KMS-11 (cell line): Measurements from ENCODE around the gene PKNOX1.

Experiments used
- H2AFZ ChIP-seq: fragments of 200-600 bp; sonication (generic); 2 replicates; pipeline ENCODE4 v1.6.1; 2016; ENCODE audit warnings: antibody characterized with exemption, mixed run types, low read depth
- H3K27ac ChIP-seq: fragments of 200-600 bp; sonication (generic); 2 replicates; pipeline ENCODE4 v1.6.1; 2016; ENCODE audit warnings: mild to moderate bottlenecking, mixed run types
- H3K27me3 ChIP-seq: fragments of 200-600 bp; sonication (generic); 2 replicates; pipeline ENCODE4 v1.6.1; 2017; ENCODE audit warnings: mild to moderate bottlenecking, low read depth, mixed run types, moderate library complexity; ENCODE audit not compliant: insufficient read depth
- H3K36me3 ChIP-seq: fragments of 200-600 bp; sonication (generic); 2 replicates; pipeline ENCODE4 v1.6.1; 2017; ENCODE audit warnings: mild to moderate bottlenecking, mixed run types; ENCODE audit not compliant: insufficient read depth
- H3K4me1 ChIP-seq: fragments of 200-600 bp; sonication (generic); 2 replicates; pipeline ENCODE4 v1.6.1; 2016; ENCODE audit warnings: mild to moderate bottlenecking, low read depth, mixed run types; ENCODE audit not compliant: poor library complexity, severe bottlenecking
- H3K4me2 ChIP-seq: fragments of 200-600 bp; sonication (generic); 2 replicates; pipeline ENCODE4 v1.7.0; 2016; ENCODE audit warnings: mild to moderate bottlenecking, mixed run types
- H3K4me3 ChIP-seq: fragments of 200-600 bp; sonication (generic); IDR thresholded peaks from 2 replicates; pipeline ENCODE4 v1.6.1; 2017; ENCODE audit warnings: low read depth, low read length, mixed read lengths; ENCODE audit not compliant: insufficient read depth
- H3K79me2 ChIP-seq: fragments of 200-600 bp; sonication (generic); 2 replicates; pipeline ENCODE4 v1.6.1; 2016; ENCODE audit warnings: low read depth, mixed run types; ENCODE audit not compliant: insufficient read depth
- H3K9ac ChIP-seq: fragments of 200-600 bp; sonication (generic); 2 replicates; pipeline ENCODE4 v1.6.1; 2016; ENCODE audit warnings: mild to moderate bottlenecking, mixed run types
- H4K20me1 ChIP-seq: fragments of 200-600 bp; sonication (generic); 2 replicates; pipeline ENCODE4 v1.6.1; 2016; ENCODE audit warnings: mild to moderate bottlenecking, mixed run types; ENCODE audit not compliant: insufficient read depth
- CTCF ChIP-seq: fragments of 200-600 bp; sonication (generic); conservative IDR thresholded peaks from 2 replicates; pipeline ENCODE4 v1.6.1; 2017; ENCODE audit warnings: low read depth, mild to moderate bottlenecking, antibody characterized with exemption, low read length, moderate library complexity, mixed read lengths

PKNOX1 gene

DNA sequence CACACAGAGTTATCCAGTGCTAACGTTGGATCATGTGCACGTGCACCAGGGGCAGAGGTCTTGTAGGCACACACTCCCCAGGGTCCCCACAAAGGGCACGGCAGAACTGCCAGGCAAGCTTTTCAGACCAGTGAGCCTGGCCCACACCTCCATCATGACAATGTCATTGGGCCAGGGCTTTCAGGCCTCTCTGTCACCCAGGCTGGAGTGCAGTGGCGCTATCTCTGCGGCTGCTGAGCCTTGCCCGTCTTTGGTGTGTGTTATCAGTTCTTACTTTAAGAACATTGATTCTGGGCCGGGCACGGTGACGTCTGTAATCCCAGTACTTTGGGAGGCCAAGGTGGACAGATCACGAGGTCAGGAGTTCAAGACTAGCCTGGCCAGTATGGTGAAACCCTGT, 44.2 kb downstream of the PKNOX1 start:
- Histone ChIP-seq H3K36me3 (no peaks in the 10 kb centered on the region), H4K20me1 (no peaks in the 10 kb centered on the region), H3K27ac (no peak overlapping the region), H3K9ac (no peak overlapping the region), H3K79me2 (no peaks in the 10 kb centered on the region), H3K4me1 (no peaks in the 10 kb centered on the region), H3K4me2 (no peak overlapping the region), H2AFZ (no peak overlapping the region), H3K4me3 (no peak overlapping the region), H3K27me3 (no peaks in the 10 kb centered on the region)
- no peak for TF ChIP-seq CTCF

DNA sequence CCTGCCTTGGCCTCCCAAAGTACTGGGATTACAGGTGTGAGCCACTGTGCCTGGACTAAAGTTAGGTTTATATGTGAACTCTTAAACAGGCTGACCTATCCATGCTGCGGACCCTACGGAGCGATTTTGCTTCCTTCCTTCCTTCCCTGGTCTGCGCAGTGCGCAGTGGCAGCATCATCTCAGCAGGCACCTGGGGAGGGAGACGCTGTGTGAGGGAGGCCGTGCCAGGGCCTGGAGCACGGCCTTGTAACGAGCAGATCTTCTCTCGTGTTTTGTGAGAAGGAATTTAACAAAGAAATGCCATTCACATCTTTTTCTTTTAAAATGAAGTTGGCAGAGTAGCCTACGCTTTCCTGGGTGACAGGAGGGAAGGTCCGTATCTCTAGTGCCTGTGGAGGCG, 45.8 kb downstream of the PKNOX1 start:
- no peak overlapping the region for H2AFZ ChIP-seq
- H3K79me2 ChIP-seq, result no peaks in the 10 kb centered on the region
- no peak overlapping the region for H3K9ac ChIP-seq
- no peaks in the 10 kb centered on the region for H3K4me1 ChIP-seq
- TF ChIP-seq CTCF, result no peak
- H3K27ac ChIP-seq, result no peak overlapping the region
- H3K27me3 ChIP-seq, result no peaks in the 10 kb centered on the region
- no peaks in the 10 kb centered on the region for H4K20me1 ChIP-seq
- no peak overlapping the region for H3K4me2 ChIP-seq
- no peak overlapping the region for H3K4me3 ChIP-seq
- no peaks in the 10 kb centered on the region for H3K36me3 ChIP-seq

DNA sequence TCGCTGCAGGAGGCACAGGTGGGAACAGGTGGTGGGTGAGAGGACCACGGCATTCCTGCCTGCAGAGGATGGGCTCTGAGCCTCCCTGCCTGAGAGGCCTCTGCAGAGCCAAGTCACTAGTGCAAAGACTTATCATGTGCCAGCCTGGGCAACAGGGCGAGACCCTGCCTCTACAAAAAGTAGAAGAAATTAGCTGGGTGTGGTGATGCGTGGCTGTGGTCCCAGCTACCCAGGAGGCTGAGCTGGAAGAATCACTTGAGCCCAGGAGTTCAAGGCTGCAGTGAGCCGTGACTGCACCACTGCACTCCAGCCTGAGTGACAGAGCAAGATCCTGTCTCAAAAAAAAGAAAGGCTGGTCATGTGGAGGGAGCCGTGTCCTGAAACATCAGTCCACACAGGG, 46.4 kb downstream of the PKNOX1 start:
- no peaks in the 10 kb centered on the region for H4K20me1 ChIP-seq
- no peaks in the 10 kb centered on the region for H3K36me3 ChIP-seq
- no peaks in the 10 kb centered on the region for H3K79me2 ChIP-seq
- H3K27ac ChIP-seq, result no peak overlapping the region
- H2AFZ ChIP-seq, result no peak overlapping the region
- no peaks in the 10 kb centered on the region for H3K4me1 ChIP-seq
- no peak overlapping the region for H3K4me3 ChIP-seq
- no peak overlapping the region for H3K9ac ChIP-seq
- TF ChIP-seq CTCF, result no peak
- no peaks in the 10 kb centered on the region for H3K27me3 ChIP-seq
- H3K4me2 ChIP-seq, result no peak overlapping the region

- Histone ChIP-seq H3K27me3 (no peaks in the 10 kb centered on the region), H3K79me2 (no peaks in the 10 kb centered on the region), H3K4me3 (no peak overlapping the region), H3K27ac (no peak overlapping the region), H3K36me3 (no peaks in the 10 kb centered on the region), H3K4me2 (no peak overlapping the region), H3K4me1 (no peaks in the 10 kb centered on the region), H2AFZ (no peak overlapping the region), H4K20me1 (no peaks in the 10 kb centered on the region), H3K9ac (no peak overlapping the region)
- TF ChIP-seq CTCF, result no peak
Observed at GRCh38 chr21:43021191-43021590, 46.8 kb downstream of the PKNOX1 start.
